ENCODE measurements around the gene PDE6C. TPM values are rescaled to one million over a fixed set of nuclear protein-coding genes. Genes with fewer than 3 reads are reported as not detected.

Gene PDE6C
- total RNA-seq, 2 donors from 2014 or later, result not detected

GRCh38 chr10:93584445-93584844 is 27.9 kb upstream of the PDE6C start:
- H3K36me3 Mint-ChIP-seq (ENCODE audit: low read depth), result no peaks in the 10 kb centered on the region
- H3K27me3 Mint-ChIP-seq, result peaks cover 16% of the 10 kb centered on the region
- H3K4me3 Mint-ChIP-seq, result no peak overlapping the region
- H3K4me1 Mint-ChIP-seq, result no peaks in the 10 kb centered on the region
- ATAC-seq (replicated peaks), result no peak
- no peak overlapping the region for H3K27ac Mint-ChIP-seq
- peaks cover 8% of the 10 kb centered on the region for H3K9me3 Mint-ChIP-seq

GRCh38 chr10:93589648-93590562 is 22.4 kb upstream of the PDE6C start:
- ATAC-seq (replicated peaks), result no peak
- no peak overlapping the region for H3K4me3 Mint-ChIP-seq
- H3K36me3 Mint-ChIP-seq (ENCODE audit: low read depth), result no peaks in the 10 kb centered on the region
- peaks cover 7% of the 10 kb centered on the region for H3K27me3 Mint-ChIP-seq
- H3K4me1 Mint-ChIP-seq, result no peaks in the 10 kb centered on the region
- no peak overlapping the region for H3K27ac Mint-ChIP-seq
- no peaks in the 10 kb centered on the region for H3K9me3 Mint-ChIP-seq

DNA sequence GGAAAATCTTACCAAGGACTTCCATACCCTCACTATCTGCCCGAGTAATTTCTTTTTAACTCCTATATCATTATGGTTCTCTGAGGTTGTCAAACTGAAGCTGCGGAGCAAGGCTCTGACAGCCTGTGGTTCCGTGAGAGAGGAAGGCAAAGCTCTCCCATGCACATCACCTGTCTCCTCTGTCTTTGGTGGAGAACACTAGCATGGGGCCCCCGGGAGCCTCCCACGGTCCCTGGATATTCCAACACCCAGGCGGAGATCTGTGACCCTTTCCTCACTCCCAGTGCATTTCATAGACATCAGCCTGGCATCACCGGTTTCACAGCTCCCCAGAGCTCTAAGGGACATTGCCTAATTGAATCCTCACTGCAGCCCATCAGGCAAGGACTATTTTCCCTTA is 21.7 kb upstream of the PDE6C start:
- H3K9me3 Mint-ChIP-seq, result no peaks in the 10 kb centered on the region
- no peak overlapping the region for H3K27ac Mint-ChIP-seq
- no peaks in the 10 kb centered on the region for H3K4me1 Mint-ChIP-seq
- H3K36me3 Mint-ChIP-seq (ENCODE audit: low read depth), result no peaks in the 10 kb centered on the region
- peaks cover 7% of the 10 kb centered on the region for H3K27me3 Mint-ChIP-seq
- no peak overlapping the region for H3K4me3 Mint-ChIP-seq
- no peak for ATAC-seq (replicated peaks)

- Mint-ChIP-seq H3K36me3 (ENCODE audit: low read depth) (no peaks in the 10 kb centered on the region), H3K27ac (no peak overlapping the region)
- ATAC-seq (replicated peaks), result no peak
These were observed 21.1 kb upstream of the PDE6C start for GRCh38 chr10:93591065-93591808.

DNA sequence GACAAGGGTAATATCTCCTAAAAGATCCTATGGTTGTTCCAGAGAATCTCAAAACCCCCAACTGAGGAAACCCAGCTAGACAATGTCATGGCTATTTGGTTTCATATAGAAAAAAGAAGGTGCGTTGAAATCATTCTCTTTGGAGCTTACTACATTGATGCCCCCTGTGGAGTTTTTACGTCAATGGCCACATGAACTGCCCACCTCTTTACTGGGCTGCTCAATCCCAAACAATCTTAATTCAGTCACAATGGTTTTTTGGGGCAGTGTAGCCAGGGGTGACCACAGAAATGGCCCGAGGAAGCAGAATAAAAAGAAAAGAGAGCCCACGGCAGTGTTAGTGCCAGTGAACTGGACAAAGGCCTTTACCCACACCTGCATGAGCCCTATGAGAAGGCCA is 19.1 kb upstream of the PDE6C start:
- Mint-ChIP-seq H3K27ac (no peak overlapping the region), H3K36me3 (ENCODE audit: low read depth) (no peaks in the 10 kb centered on the region), H3K9me3 (no peaks in the 10 kb centered on the region), H3K27me3 (peaks cover 7% of the 10 kb centered on the region), H3K4me3 (no peak overlapping the region), H3K4me1 (no peaks in the 10 kb centered on the region)
- ATAC-seq (replicated peaks), result no peak

More at GRCh38 chr10:93591065-93591808, 21.1 kb upstream of the PDE6C start:
- peaks cover 7% of the 10 kb centered on the region for H3K27me3 Mint-ChIP-seq
- H3K4me1 Mint-ChIP-seq, result no peaks in the 10 kb centered on the region
- H3K4me3 Mint-ChIP-seq, result no peak overlapping the region
- no peaks in the 10 kb centered on the region for H3K9me3 Mint-ChIP-seq

DNA sequence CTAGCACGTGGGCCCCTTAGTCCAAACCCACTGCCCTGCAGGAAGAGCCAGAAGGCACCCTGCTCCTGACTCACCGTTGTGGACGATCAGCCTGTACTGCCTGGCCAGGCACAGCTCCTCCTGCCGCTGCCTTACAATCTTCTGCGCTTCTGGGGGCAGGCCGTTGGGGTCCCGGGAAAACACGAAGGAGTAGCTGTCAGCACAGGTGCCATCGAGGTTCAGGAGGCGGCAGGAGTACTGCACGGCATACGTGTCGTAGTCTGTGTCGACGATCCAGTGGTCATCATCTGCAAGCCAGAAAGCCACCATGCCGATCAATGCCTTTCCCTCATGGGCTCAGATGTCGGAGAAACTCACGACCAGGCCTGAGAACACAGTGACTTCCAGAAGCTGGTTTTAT is 18.6 kb upstream of the PDE6C start:
- H3K27ac Mint-ChIP-seq, result no peak overlapping the region
- H3K36me3 Mint-ChIP-seq (ENCODE audit: low read depth), result no peaks in the 10 kb centered on the region
- H3K9me3 Mint-ChIP-seq, result no peaks in the 10 kb centered on the region
- no peaks in the 10 kb centered on the region for H3K4me1 Mint-ChIP-seq
- ATAC-seq (replicated peaks), result no peak
- peaks cover 6% of the 10 kb centered on the region for H3K27me3 Mint-ChIP-seq
- H3K4me3 Mint-ChIP-seq, result no peak overlapping the region

DNA sequence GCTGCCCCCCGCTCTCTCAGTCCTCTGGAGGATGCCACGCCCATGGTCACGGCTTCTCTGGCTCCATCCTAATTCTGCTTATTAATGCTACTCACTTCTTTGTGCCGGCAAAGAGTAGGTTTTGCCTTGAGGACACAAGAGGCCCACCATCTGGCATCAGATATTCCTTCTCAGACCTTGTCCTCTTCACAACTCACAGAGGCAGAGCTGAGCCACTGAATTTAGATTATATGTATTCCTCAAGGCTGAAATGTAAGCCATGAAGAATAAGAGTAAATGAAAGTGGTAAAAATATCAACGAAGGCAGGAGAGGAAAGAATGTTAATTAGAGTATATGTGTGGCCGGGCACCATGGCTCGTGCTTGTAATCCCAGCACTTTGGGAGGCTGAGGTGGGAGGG is 17.8 kb upstream of the PDE6C start:
- Mint-ChIP-seq H3K4me3 (no peak overlapping the region), H3K9me3 (no peaks in the 10 kb centered on the region), H3K4me1 (no peaks in the 10 kb centered on the region), H3K36me3 (ENCODE audit: low read depth) (no peaks in the 10 kb centered on the region), H3K27me3 (peaks cover 4% of the 10 kb centered on the region), H3K27ac (no peak overlapping the region)
- ATAC-seq (replicated peaks), result no peak

DNA sequence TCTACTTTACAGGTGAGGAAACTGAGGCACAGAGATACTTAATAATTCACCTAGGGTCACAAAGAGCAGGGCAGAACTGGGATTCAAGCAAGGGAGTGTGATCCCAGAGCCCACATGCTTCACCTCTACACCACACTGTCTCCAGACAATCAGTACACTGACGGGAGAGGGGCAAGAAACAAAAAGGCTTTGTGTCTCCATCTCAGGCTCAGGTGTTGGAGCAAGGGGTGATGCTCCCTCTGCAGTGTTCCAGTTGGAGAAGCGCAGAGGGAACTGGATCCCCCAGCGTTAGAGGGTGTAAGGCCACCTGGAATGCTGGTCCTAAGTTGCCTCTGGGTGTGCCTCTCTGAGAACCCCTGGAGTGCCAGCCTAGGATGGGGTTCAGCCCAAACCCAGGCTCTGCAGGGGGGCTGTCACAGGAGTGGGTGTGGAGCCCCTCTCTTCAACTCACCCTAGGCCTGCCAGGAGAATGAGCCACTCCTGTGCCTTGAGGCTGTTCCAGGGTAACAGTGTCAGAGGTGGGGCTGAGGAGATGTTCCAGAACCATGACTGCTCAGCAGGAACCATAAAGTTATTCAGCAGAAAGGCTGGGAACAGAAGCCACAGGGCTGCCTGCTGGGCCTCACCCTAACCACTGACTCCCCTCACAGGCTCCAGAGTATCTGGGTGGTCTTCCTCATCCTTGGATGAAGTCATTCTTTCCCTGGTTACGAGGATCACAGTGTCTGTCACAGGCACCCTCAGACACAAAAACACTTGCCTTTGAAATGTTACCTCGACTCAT is 16.8 kb upstream of the PDE6C start:
- no peaks in the 10 kb centered on the region for H3K9me3 Mint-ChIP-seq
- no peaks in the 10 kb centered on the region for H3K4me1 Mint-ChIP-seq
- no peak overlapping the region for H3K4me3 Mint-ChIP-seq
- no peak overlapping the region for H3K27ac Mint-ChIP-seq
- H3K36me3 Mint-ChIP-seq (ENCODE audit: low read depth), result no peaks in the 10 kb centered on the region
- peaks cover 9% of the 10 kb centered on the region for H3K27me3 Mint-ChIP-seq
- no peak for ATAC-seq (replicated peaks)

DNA sequence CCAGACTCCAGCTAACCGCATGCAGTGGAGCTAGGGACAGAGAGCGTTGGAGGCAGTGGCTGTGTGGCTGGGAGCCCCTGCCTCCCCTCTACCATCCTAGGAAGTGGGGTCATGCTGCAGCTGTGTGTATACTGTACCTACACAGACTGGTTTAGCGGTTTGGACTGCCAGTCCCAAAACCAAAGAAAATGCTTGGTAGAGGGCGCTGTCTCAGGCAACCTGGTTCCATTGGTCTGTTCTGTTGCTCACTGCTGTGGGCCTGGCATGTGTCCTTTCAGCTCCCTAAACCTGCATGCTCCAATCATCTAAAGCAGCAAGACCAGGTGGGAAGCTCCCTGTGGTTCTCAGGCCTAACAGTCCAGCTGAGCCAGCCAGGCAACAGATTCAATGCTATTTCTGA is 15.8 kb upstream of the PDE6C start:
- no peak for ATAC-seq (replicated peaks)
- H3K9me3 Mint-ChIP-seq, result no peaks in the 10 kb centered on the region
- H3K27ac Mint-ChIP-seq, result no peak overlapping the region
- H3K27me3 Mint-ChIP-seq, result peaks cover 9% of the 10 kb centered on the region
- H3K4me1 Mint-ChIP-seq, result no peaks in the 10 kb centered on the region
- H3K4me3 Mint-ChIP-seq, result no peak overlapping the region
- H3K36me3 Mint-ChIP-seq (ENCODE audit: low read depth), result no peaks in the 10 kb centered on the region

DNA sequence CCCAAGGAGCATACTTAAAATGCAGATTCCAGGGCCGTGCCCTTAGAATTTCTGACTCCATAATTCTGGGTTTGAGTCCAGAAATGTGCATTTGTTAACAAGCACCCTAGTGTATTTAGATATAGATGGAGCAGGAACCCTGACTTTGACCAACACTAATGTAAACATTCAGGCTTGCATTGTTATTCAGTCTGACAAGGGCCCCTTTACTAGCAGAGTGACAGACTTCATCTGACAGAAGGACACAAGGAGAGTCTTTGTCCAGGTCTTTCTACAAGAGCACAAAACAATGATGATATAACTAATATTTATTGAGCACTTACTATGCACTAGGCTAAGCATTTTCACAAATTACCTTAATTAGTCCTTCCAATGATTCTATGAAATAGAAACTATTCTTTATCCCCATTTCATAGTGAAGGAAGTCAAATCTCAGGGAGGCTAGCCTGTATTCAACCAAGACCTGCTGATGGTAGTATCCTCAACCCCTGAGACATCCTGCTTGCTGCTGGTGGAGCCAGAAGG is 15.2 kb upstream of the PDE6C start:
- Mint-ChIP-seq H3K9me3 (no peaks in the 10 kb centered on the region), H3K4me1 (no peaks in the 10 kb centered on the region), H3K4me3 (no peak overlapping the region), H3K27me3 (peaks cover 15% of the 10 kb centered on the region), H3K27ac (no peak overlapping the region), H3K36me3 (ENCODE audit: low read depth) (no peaks in the 10 kb centered on the region)
- ATAC-seq (replicated peaks), result no peak

- no peak for ATAC-seq (replicated peaks)
- Mint-ChIP-seq H3K4me1 (no peaks in the 10 kb centered on the region), H3K9me3 (no peaks in the 10 kb centered on the region), H3K27me3 (peaks cover 22% of the 10 kb centered on the region), H3K27ac (no peak overlapping the region), H3K36me3 (ENCODE audit: low read depth) (no peaks in the 10 kb centered on the region), H3K4me3 (no peak overlapping the region)
These were observed 14.2 kb upstream of the PDE6C start for GRCh38 chr10:93598157-93598556.

DNA sequence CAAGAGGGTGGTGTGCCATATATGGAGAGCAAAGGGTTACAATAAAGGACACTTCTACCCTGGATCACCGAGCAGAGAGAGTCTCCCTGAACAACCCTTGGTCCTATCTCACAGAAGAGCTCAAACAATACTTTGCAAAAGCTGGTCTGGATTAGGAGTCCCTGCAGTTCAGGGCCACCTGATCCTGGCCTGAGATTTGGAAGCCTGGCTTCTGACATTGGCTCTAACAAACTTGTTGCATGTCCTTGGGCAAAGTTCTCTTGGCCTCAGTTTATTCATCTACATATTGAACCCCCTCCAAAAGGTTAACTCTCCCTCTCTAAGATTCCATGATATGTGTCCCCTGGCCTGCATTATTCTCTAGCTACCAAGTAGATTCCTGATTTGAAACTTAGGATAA is 13.0 kb upstream of the PDE6C start:
- no peaks in the 10 kb centered on the region for H3K36me3 Mint-ChIP-seq (ENCODE audit: low read depth)
- no peak for ATAC-seq (replicated peaks)
- no peaks in the 10 kb centered on the region for H3K9me3 Mint-ChIP-seq
- H3K4me3 Mint-ChIP-seq, result no peak overlapping the region
- H3K27ac Mint-ChIP-seq, result no peak overlapping the region
- H3K4me1 Mint-ChIP-seq, result no peaks in the 10 kb centered on the region
- H3K27me3 Mint-ChIP-seq, result peaks cover 27% of the 10 kb centered on the region

DNA sequence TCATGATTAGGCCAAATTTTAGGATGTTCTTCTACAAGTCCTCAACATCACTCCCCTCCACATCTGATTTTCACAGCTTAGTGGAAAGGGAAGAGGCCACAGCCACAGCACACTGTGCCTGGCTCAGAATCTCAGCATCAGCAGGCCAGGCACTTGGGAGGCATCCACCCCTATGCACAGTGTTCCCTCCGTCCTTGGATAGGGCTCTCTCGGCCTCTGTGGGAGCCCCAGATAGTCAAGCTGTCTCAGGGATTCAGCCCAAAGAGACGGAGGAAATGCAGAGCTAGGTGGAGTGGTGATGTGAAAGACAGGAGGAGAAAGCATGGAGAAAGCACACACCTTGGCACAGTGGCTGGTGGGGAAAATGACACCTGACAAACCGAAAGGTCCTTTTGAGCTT is 12.6 kb upstream of the PDE6C start:
- Mint-ChIP-seq H3K9me3 (no peaks in the 10 kb centered on the region), H3K27ac (no peak overlapping the region), H3K4me3 (no peak overlapping the region), H3K36me3 (ENCODE audit: low read depth) (no peaks in the 10 kb centered on the region), H3K27me3 (peaks cover 27% of the 10 kb centered on the region), H3K4me1 (no peaks in the 10 kb centered on the region)
- no peak for ATAC-seq (replicated peaks)

GRCh38 chr10:93600446-93601145 is 11.7 kb upstream of the PDE6C start:
- Mint-ChIP-seq H3K27me3 (peaks cover 31% of the 10 kb centered on the region), H3K4me1 (no peaks in the 10 kb centered on the region), H3K9me3 (no peaks in the 10 kb centered on the region), H3K27ac (no peak overlapping the region), H3K4me3 (no peak overlapping the region), H3K36me3 (ENCODE audit: low read depth) (no peaks in the 10 kb centered on the region)
- ATAC-seq (replicated peaks), result no peak
